GM18508 (cell line): Measurements from ENCODE around the gene CACYBP.

Experiments
- ATAC-seq: cut with Tn5 transposase; IDR thresholded peaks from one replicate; pipeline ENCODE4 v1.9.1; 2021; ENCODE audit warnings: moderate number of reproducible peaks; ENCODE audit not compliant: insufficient read depth, unreplicated experiment

CACYBP gene

DNA sequence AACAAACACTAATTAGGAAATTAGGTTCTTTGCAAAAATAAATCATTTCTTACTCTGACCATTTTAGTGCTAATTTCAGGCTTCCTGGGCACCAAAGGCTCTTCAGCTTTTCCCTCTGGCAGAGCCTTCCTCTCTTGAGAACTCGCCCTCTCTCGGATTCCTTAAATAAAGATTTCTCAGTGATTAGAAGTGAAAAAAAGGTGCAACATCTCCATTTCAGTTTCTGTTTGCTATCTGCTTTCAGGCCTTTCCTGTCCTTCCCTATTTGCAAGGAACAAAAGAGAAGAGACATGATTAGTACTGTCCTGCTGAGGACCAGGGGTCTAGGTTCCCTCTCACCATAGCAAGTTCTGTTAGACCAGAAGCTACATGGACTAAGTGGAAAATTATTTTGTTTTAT is 27.8 kb upstream of the CACYBP start:
- no peak for ATAC-seq

DNA sequence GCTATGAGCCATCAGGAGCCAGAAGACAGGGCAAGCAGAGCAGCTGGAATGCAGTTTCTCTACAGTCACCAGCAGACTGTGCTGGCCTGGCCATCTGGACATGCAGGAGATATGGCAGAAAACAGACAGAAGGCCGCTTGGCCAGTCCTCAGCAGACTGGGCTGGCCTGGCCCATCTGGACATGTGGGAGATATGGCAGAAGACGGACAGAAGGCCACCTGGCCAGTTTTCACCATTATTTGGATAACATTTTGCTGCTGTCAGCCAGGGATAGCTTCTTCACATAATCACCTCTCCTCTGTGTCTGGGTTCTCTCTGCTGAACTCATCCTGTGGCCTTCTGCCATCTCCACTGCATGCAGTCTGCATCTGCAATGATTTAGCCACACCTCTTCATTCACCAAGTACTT is 25.0 kb upstream of the CACYBP start:
- ATAC-seq, result no peak

DNA sequence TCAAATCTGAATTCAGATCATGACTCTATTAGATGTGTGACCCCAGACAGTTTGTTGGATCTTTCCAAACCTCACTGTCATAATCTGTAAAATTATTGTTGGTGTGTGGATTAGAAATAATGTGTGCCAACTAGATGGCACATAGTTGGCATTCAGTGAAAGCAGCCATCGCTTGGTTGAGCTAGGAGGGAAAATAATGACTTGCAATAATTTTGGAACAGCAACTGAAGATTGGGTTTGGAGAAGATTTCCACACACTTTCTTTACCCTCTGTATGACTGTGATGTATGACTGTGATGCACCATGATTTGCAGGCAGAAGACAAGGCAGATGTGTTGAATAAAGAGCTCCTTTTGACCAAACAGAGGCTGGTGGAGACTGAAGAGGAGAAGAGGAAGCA is 24.0 kb upstream of the CACYBP start:
- ATAC-seq, result no peak

DNA sequence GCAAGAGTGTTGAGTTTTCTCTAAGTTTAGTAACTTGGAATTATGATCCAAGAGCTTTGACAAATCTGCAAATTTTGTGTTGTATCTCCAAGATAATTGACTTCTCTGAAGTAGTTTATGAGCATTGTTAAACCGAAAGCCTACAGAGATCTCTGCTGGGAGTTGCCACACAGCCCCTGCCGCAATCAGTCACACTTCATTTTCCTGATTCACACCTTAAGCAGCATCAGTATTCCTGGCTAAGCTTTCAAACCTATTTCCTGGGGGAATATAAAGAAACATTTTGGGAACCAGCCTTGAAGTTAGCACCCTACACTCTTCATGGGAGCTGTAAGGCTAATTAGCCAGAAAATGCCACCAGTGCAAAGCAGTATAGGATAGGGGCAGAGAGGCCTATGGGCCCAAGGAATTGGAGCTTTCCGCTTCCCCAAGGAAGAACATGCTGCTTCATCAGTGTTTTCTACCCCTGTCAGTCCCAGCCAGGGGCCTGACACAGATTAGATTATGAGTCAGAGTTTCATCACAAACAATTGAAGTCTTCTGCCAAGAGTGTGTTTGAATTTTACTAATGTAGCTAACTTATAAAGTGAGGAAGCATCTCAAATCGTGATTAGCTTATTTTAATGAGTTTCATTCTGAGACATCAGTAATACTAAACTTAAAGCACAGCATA is 23.2 kb upstream of the CACYBP start:
- no peak for ATAC-seq

DNA sequence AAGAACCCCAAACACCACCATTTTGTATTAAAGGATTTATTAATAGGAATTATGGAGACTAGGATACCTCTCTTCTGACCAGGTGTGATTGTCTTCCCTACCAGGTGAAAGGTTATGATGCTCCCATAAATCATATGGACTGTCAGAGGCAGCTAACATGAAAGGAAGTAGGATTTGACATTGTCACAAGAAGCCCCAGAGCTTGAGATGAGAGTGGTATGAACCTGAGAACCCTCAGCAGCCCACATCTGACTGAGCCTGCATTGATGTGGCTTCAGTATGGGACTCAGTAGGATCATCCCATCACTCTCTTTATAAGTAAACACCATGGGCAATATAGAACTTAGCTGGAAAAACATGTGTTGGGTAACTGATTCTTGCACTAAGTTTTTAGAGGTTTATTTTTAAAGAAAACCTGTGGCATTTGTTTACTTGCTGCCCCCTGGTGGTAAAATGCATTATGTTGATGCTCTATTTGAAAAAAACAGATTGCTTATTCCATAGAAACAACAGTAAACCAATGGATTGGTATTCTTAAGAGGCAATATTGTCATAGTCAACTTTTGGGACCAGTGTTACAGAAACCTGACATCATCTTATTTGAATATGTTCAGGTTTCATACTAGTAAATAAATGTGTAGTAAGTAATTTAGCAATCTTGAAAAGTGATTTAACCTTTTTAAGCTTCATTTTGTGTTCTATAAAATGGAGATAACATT is 16.6 kb upstream of the CACYBP start:
- no peak for ATAC-seq

DNA sequence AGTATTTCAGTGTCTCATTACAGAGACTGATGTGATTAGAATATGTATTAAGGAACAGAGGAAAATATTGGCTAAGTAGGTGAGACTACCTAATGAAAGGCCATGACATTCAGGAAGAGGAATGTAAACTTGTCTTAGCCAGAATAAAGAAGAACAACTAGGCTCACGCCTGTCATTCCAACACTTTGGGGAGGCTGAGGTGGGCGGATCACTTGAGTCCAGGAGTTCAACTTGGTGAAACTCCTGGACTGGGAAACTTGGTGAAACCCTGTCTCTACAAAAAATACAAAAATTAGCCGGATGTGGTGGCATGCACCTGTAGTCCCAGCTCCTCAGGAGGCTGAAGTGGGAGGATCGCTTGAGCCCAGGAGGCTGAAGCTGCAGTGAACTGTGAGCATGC is 14.8 kb upstream of the CACYBP start:
- ATAC-seq, result no peak

DNA sequence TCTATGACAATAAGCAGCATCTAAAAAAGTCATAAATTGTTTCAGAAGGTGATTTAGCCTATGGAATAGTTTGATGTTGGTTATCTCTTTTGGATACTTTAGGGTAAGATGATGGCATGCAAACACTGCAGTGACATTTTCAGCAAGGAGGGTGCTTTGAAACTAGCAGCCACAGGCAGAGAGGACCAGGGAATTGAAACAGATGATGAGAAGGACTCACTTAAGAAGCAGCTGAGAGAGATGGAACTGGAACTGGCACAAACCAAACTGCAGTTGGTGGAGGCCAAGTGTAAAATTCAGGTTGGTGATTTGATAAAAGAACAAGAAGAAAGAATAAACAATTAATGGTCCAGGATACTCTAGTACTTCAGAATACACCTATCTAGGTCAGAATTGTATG is 11.2 kb upstream of the CACYBP start:
- ATAC-seq, result no peak

DNA sequence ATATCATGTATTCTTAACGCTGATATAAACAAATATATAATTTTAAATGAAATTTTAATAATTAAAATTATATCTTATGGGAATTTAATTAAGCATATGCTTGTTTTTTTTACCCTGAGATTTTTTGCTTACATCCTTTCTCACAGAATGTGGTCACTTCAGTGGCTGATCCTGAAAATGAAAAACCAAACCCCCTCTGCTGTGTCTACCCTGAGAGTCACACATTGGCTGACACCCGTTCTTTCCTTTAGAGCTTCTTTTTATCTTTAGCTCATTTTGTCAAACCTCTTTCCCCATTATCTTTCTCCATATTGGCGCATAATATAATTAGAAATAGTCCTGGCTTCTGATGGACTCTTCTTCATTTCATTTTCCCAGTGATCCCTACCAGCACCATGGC is 10.8 kb upstream of the CACYBP start:
- ATAC-seq, result no peak

DNA sequence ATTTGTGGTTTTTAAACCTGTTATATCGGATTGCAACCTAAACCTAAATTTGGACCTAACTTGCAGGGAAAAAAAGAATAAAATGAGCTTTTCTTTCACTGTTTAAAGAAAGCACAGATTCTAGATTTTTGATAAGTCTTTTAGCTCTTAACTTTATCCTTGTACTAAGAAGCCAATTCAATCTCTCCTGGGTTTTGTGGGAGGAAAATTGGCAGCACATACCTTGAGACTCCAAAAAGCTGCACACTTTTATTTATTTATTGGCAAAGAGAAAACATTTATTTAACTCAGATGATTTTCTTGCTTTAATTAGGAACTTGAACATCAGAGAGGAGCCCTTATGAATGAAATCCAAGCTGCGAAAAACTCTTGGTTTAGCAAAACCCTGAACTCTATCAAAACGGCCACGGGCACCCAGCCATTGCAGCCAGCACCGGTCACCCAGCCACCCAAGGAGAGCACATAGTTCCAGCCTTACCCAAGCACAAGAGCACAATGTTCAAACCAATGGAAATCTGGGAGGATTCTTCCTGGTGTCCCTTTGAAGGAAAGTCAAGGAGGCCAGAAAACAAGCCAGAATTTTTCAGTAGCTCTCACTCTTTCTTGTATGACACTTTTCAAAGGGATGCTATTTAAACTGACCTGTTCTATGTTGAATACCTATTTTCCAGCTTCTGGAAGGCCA is 10.1 kb upstream of the CACYBP start:
- no peak for ATAC-seq

DNA sequence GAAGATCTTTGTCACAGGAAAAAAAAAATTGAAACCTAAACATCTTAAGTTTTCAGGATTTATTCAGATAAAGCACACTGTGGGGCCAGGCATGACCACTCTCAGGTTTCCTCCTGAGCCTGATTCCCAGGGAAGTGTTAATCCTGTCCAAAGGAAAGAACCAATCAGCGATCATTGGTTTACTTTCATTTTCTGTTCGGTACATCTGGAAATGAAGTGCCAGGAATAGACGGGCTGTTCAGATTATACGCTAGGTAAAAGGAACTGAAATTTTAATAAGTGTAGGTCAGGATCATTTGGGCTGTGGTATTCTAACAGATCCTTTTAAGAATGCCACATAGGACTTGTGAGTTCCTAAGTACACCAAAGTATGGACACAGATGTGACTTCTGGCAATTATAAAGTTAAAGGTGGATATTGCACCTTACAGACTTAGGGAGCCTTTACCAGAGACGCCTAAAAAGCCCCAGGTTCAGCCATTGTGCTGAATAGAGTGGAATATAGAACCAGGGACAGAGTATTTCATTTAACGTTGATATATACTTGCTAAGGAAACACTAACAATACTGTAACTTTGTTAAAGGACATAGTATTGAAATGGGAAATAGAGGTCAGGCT is 9.3 kb upstream of the CACYBP start:
- ATAC-seq, result no peak

DNA sequence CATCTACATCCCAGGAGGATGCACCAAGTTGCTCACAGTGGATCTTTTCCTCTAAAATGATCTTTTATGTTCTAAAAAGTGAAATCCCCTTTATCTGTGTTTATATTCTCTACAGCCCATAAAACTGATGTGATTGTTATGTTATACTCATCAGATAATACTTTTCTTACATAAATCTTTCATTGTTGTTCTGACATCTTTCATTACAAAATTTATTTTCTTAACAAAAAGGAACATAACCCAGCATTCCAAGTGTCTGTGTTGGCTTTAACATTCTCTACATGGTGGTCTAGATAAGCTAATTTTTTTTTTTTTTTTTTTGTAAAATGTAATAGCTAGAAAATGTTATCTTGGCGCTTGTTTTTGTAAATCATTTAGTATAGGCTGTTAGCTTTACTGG is 8.3 kb upstream of the CACYBP start:
- no peak for ATAC-seq

DNA sequence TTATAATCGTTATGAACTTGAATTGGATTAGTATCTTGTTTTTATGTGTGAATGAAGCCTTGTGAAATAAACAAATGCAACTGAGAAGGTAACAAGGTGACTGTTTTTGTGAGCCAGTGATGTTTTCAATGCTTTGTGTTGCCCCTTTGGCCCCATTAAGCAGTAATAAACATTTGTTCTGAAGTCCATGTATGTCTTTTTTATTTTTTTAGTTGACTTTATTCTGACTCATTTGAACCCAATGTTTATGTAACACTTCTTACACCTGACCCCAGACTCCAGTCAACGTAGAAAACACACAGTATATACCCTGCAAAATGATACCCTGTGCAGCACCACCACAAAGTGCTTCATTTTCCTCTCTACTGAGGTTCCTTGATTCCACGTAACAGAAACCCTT is 4.6 kb upstream of the CACYBP start:
- ATAC-seq, result no peak

DNA sequence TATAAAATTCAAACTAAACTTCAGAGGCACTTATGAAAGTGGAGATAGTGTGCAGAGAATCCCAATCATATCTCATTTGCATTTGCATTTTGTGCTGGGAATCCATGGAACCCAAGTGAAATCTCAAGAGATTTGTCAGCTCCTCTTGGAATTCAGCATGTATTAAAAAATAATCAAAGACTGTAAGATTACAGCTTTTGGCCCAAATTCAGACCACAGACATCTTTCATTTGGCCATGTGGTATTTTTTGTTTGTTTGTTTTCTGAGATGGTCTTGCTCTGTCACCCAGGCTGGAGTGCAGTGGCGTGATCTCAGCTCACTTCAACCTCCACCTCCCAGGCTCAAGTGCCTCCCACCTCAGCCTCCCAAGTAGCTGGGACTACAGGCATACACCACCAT is 3.8 kb upstream of the CACYBP start:
- no peak for ATAC-seq

DNA sequence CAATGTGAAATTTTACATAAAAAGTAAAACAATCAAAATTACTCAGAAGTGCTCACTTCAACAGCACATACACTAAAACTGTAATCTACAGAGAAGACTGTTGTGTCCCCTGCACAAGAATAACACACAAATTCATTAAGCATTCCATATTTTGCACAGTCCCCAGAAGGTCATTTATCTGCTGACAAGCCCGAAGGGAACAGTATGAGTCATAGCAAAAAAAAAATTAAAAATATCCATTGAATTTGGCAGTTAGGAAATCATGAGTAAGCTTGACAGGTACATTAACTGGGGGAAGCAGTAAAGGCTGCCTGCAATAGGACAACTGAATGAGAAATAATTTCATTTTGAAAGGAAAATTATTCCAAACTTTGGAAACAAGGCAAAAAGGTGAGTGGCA is 3.3 kb upstream of the CACYBP start:
- no peak for ATAC-seq

DNA sequence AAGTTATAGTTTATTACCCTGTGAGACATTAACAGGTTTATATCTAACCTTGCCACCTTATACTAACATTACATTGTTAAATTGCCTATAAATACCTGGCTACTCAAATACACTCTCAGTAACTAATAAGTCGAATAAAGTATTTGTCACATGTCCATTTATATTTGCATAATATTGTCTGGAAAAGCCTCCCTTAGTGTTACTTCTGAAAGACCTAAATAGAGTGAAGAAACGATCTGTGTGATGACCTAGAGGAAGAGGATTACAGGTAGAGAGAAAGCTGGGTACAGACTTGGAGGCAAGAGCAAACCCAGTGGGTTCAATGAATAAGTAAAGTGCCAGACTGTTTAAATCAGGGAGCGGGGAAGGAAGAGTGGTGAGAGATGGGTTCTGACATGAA is 2.7 kb upstream of the CACYBP start:
- ATAC-seq, result no peak

DNA sequence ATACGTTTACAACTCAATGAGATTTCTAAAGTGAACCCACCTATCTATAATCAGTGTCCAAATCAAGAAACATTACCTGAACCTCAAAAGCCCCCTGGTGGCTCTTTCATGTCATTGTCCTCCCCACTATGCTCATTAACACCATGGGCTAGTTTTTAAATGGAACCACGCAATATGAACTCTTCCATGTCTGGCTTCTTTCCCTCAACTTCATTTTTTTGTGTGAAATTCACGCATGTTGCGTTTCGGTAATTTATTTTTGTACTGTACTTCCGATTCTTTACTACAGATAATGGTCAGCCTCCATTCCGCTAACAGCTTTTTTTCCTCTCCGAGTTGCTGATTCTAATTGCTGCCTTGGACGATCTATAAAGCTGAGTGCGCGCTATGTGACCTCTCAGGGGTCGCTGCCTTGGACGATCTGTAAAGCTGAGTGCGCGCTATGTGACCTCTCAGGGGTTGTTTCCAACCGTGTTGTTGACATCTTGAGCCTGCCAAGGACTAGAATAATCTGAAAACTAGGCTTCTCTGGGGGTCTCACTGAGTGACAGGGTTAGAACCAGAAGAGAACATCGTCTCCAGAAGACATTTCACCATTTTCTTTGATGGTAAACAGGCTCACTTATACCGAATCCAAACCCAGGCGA is 1.1 kb upstream of the CACYBP start:
- no peak for ATAC-seq

DNA sequence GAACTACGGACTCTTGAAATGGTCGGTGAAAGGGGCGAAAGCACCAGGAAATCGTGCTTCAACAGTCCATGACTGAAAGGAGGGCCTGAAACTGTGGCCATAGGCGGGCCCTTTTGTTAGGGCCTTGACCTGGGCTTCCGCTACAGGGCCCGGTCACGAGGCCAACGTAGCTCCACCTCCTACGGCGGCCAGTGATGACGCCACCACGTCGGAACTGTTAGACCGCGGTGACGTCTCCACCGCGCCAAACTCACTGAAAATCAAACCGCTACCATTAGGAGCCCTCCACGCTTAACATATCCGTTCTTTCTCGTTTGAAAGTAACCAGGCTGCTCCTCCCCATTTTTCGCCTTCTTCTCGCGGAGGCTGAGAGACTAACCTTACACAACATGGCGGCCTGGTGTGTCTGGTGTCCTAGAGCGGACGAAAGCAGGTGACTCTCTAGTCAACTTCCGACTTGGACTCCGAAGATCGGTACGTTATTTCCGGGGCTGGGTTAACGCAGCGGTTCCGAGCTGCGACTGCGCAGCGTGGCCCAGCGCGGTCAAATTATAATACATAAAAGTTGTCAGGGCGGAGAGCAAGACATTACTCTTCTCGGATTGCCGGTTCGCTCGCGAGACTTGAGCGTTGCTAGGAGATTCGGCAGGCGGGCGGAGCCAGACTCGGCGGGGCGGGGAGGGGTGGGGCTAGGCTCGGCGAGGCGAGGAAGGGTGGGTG is 371 bp upstream of the CACYBP start:
- ATAC-seq, result peak; percentile 71

DNA sequence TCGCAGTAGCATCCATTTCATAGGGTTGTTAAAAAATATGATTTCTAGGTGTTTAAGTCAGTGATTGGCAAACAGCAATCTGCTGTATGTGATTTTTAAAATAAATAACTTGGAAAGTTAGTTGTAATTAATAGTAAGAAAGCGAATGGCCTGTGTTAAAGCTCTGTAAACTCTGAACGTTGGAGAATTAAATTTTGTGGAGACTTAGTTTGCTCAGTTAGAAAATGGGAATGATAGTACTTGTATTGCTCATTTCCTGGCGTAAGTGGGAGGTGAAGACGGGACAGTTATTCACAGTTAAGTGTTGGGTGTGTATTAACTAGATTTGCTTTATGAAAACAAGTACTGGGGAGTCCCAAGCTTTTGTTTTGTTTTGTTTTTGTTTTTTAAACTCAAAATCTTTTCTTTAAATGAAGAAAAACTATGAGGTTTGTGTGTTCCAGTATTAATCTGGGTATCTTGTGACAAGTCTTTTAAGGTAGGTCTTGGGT is 995 bp downstream of the CACYBP start:
- no peak for ATAC-seq

DNA sequence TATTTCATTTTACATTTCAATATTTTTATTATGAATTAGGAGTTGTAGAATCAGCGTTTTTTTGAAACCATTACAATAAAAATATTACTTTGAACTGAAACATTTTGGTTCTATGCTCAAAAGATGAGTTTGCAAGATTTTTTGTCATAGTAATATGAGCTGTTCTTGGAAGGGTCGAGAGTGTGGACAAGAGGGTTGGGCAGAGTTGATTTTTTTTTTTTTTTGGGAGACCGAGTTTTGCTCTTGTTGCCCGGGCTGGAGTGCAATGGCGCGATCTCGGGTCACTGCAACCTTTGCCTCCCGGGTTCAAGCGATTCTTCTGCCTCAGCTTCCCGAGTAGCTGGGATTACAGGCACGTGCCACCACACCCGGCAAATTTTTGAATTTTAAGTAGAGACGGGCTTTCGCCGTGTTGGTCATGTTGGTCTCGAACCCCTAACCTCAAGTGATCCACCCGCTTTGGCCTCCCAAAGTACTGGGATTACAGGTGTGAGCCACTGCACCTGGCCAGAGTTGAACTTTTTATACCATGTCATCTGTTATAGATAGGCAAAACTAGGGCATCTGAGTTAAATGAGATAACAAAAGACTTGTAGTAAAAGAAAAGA is 3.3 kb downstream of the CACYBP start:
- ATAC-seq, result no peak

DNA sequence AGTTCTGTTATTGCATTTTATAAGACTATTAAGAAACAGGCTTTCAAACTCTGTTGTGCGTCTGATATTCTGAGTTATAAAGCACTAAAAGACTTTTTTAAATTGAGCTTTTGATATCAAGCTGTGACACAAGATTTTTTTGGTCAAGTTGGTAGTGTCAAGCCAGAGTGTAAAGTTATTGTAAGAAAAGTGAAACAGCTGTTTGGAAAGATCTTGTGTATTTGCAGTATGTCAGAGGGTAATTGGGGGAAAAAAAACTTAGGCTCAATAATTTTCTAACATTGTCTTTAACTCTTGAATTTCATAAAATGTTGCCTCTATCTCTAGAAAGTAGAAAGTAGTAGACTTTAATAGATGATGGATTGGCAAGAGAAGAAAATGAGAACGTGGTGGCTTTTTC is 3.8 kb downstream of the CACYBP start:
- ATAC-seq, result no peak
